HepG2 (cell line): Measurements from ENCODE around the gene KIR2DL1.

Experiments used
- MAFK ChIP-seq, 2 experiments: IDR thresholded peaks in 1 of 2; conservative IDR thresholded peaks in 1 of 2; 2 replicates each; pipeline ENCODE4 v1.6.1; 2011; ENCODE audit warnings: improper control_type of control experiment in 2 of 2, low read length in 2 of 2
- PHF21A ChIP-seq: sonication (generic); formaldehyde crosslinking; IDR thresholded peaks from 2 replicates; pipeline ENCODE4 v1.5.0; 2020; ENCODE audit warnings: mild to moderate bottlenecking, missing genetic modification reagents

GRCh38 chr19:54790711-54791110 lies 21.1 kb downstream of the KIR2DL1 start:
- TF ChIP-seq MAFK (conservative IDR thresholded peaks at IDR 0.05 in 1 of 2, IDR thresholded peaks at IDR 0.05 in 1 of 2; ENCODE audit: low read length in 2 of 2) = no peak
- no peak for TF ChIP-seq PHF21A (CRISPR knock-in tag)
